BE2C (cell line): ENCODE results near the gene CHRM4.

Source experiments
- DNase-seq: peaks from one replicate; pipeline ENCODE4 v3.0.0-alpha.2; 2020
- H3K27me3 ChIP-seq: fragments of 250-450 bp; sonication (Bioruptor Pico); 2 replicates; pipeline ENCODE4 v1.5.1; 2020; ENCODE audit warnings: mild to moderate bottlenecking
- H3K36me3 ChIP-seq: fragments of 250-450 bp; sonication (Bioruptor Pico); 2 replicates; pipeline ENCODE4 v1.5.1; 2020; ENCODE audit warnings: mild to moderate bottlenecking
- H3K4me1 ChIP-seq: fragments of 250-450 bp; sonication (Bioruptor Pico); 2 replicates; pipeline ENCODE4 v1.5.1; 2020
- H3K4me3 ChIP-seq: 2 replicates; pipeline ENCODE4 v1.5.1; 2011; ENCODE audit warnings: low read depth, low read length
- H3K9me3 ChIP-seq: fragments of 250-450 bp; sonication (Bioruptor Pico); 2 replicates; pipeline ENCODE4 v1.5.1; 2020
- CTCF ChIP-seq: IDR thresholded peaks from 2 replicates; pipeline ENCODE4 v1.5.1; 2012; ENCODE audit warnings: mild to moderate bottlenecking, low read depth, low read length

CHRM4 gene

GRCh38 chr11:46367244-46367915 is 24.2 kb downstream of the CHRM4 start:
- TF ChIP-seq CTCF: peak; percentile 58
- H3K36me3 ChIP-seq: no peaks in the 10 kb centered on the region; the same call in 1 of the 2 replicates
- no peaks in the 10 kb centered on the region for H3K27me3 ChIP-seq
- H3K4me1 ChIP-seq: peaks cover 10% of the 10 kb centered on the region
- peak; percentile 61 for DNase-seq
- no peak overlapping the region for H3K4me3 ChIP-seq
- H3K9me3 ChIP-seq: no peaks in the 10 kb centered on the region

GRCh38 chr11:46366661-46367161 is 24.9 kb downstream of the CHRM4 start:
- Histone ChIP-seq H3K27me3 (no peaks in the 10 kb centered on the region), H3K36me3 (no peaks in the 10 kb centered on the region; the same call in 1 of the 2 replicates), H3K4me1 (peaks cover 10% of the 10 kb centered on the region), H3K4me3 (no peak overlapping the region), H3K9me3 (no peaks in the 10 kb centered on the region)
- no peak for DNase-seq
- no peak for TF ChIP-seq CTCF

- Histone ChIP-seq H3K4me3 (no peak overlapping the region), H3K4me1 (peaks cover 10% of the 10 kb centered on the region), H3K9me3 (no peaks in the 10 kb centered on the region), H3K27me3 (no peaks in the 10 kb centered on the region), H3K36me3 (no peaks in the 10 kb centered on the region; the same call in 1 of the 2 replicates)
- no peak for TF ChIP-seq CTCF
- no peak for DNase-seq
These were observed 25.3 kb downstream of the CHRM4 start for GRCh38 chr11:46366260-46366659.

GRCh38 chr11:46364791-46365190 is 26.8 kb downstream of the CHRM4 start:
- Histone ChIP-seq H3K9me3 (no peaks in the 10 kb centered on the region), H3K36me3 (no peaks in the 10 kb centered on the region; the same call in 1 of the 2 replicates), H3K27me3 (no peaks in the 10 kb centered on the region), H3K4me3 (no peak overlapping the region), H3K4me1 (peaks cover 10% of the 10 kb centered on the region)
- DNase-seq: no peak
- TF ChIP-seq CTCF: no peak

GRCh38 chr11:46364056-46364455 is 27.5 kb downstream of the CHRM4 start:
- Histone ChIP-seq H3K4me1 (peaks cover 10% of the 10 kb centered on the region), H3K36me3 (no peaks in the 10 kb centered on the region), H3K4me3 (no peak overlapping the region), H3K9me3 (no peaks in the 10 kb centered on the region), H3K27me3 (no peaks in the 10 kb centered on the region)
- no peak for DNase-seq
- TF ChIP-seq CTCF: no peak

- Histone ChIP-seq H3K9me3 (no peaks in the 10 kb centered on the region), H3K36me3 (no peaks in the 10 kb centered on the region), H3K4me3 (no peak overlapping the region), H3K27me3 (no peaks in the 10 kb centered on the region), H3K4me1 (peaks cover 10% of the 10 kb centered on the region)
- no peak for TF ChIP-seq CTCF
- no peak for DNase-seq
These were observed 28.0 kb downstream of the CHRM4 start for GRCh38 chr11:46363455-46364005.
